SK-N-SH (cell line): ENCODE measurements around the gene VPS33A. TPM values are rescaled to one million over a fixed set of nuclear protein-coding genes. Genes with fewer than 3 reads are reported as not detected.

Experiments
- CTCF ChIA-PET: fragments of 300-600, 350-600 bp; formaldehyde crosslinking; extraction: SDS; loops from one replicate; lab custom pipeline; 2021; lab: Yijun Ruan, JAX
- POLR2A ChIA-PET: fragments of 350-600 bp; sonication (Branson Sonifier 250); formaldehyde crosslinking; extraction: SDS; loops from one replicate; lab custom pipeline; 2020; ENCODE audit warnings: antibody characterized with exemption, inconsistent platforms; lab: Yijun Ruan, JAX
- DNase-seq: peaks from one replicate; pipeline ENCODE4 v3.0.0; 2012
- H2AFZ ChIP-seq: fragments of 200-600 bp; sonication (generic); 2 replicates; pipeline ENCODE4 v1.8.1; 2016; ENCODE audit warnings: antibody characterized with exemption, mild to moderate bottlenecking, low read depth
- H3F3A ChIP-seq: fragments of 200-600 bp; sonication (generic); replicated peaks from 2 replicates; pipeline ENCODE3; 2016; ENCODE audit warnings: antibody characterized with exemption, mild to moderate bottlenecking; ENCODE audit not compliant: insufficient read depth
- H3K27ac ChIP-seq, 2 experiments: fragments of 200-500 bp in 1 of 2; fragments of 200-600 bp in 1 of 2; sonication (Bioruptor generic) in 1 of 2; sonication (generic), shearing (Covaris generic) in 1 of 2; 2 replicates each; pipeline versions ENCODE4 v1.5.1 to v1.6.1; 2014 to 2016; ENCODE audit warnings: low read depth in 2 of 2, inconsistent platforms in 1 of 2, low read length in 1 of 2, mild to moderate bottlenecking in 1 of 2, mixed read lengths in 1 of 2
- H3K27me3 ChIP-seq: fragments of 200-600 bp; sonication (generic), shearing (Covaris generic); 2 replicates; pipeline ENCODE4 v1.6.1; 2016; ENCODE audit warnings: mixed run types; ENCODE audit not compliant: insufficient read depth
- H3K36me3 ChIP-seq, 2 experiments: fragments of 200-500 bp in 1 of 2; fragments of 200-600 bp in 1 of 2; sonication (Bioruptor generic) in 1 of 2; sonication (generic) in 1 of 2; replicated peaks in 1 of 2; 2 replicates each; pipeline versions ENCODE3 to v1.5.1; 2014 to 2016; ENCODE audit warnings: low read length in 1 of 2, mild to moderate bottlenecking in 1 of 2; ENCODE audit not compliant: insufficient read depth in 2 of 2, control insufficient read depth in 1 of 2
- H3K4me1 ChIP-seq, 2 experiments: fragments of 200-500 bp in 1 of 2; fragments of 200-600 bp in 1 of 2; sonication (Bioruptor generic) in 1 of 2; sonication (generic), shearing (Covaris generic) in 1 of 2; 2 replicates each; pipeline versions ENCODE4 v1.5.1 to v1.6.1; 2014 to 2016; ENCODE audit warnings: low read depth in 1 of 2, low read length in 1 of 2, mixed run types in 1 of 2; ENCODE audit not compliant: insufficient read depth in 2 of 2, control insufficient read depth in 1 of 2
- H3K4me2 ChIP-seq: fragments of 200-600 bp; sonication (generic), shearing (Covaris generic); 2 replicates; pipeline ENCODE4 v1.6.1; 2017; ENCODE audit warnings: mixed run types
- H3K4me3 ChIP-seq, 2 experiments: fragments of 200-500 bp in 1 of 2; fragments of 200-600 bp in 1 of 2; sonication (Bioruptor generic) in 1 of 2; sonication (generic), shearing (Covaris generic) in 1 of 2; 2 replicates each; pipeline versions ENCODE4 v1.5.1 to v1.8.1; 2014 to 2016; ENCODE audit warnings: low read depth in 2 of 2, inconsistent platforms in 1 of 2, low read length in 1 of 2, mild to moderate bottlenecking in 1 of 2, mixed read lengths in 1 of 2, moderate library complexity in 1 of 2
- H3K79me2 ChIP-seq: fragments of 200-600 bp; sonication (generic); 2 replicates; pipeline ENCODE4 v1.8.1; 2017; ENCODE audit warnings: mild to moderate bottlenecking; ENCODE audit not compliant: insufficient read depth
- H3K9ac ChIP-seq: fragments of 200-600 bp; sonication (generic); 2 replicates; pipeline ENCODE4 v1.6.1; 2017; ENCODE audit warnings: mixed run types
- H3K9me2 ChIP-seq: fragments of 200-600 bp; sonication (generic); 2 replicates; pipeline ENCODE4 v1.6.1; 2017; ENCODE audit warnings: mixed run types
- H3K9me3 ChIP-seq: fragments of 200-600 bp; sonication (generic); 2 replicates; pipeline ENCODE4 v1.6.1; 2017; ENCODE audit warnings: mixed run types, mild to moderate bottlenecking, moderate library complexity
- H4K20me1 ChIP-seq: fragments of 200-600 bp; sonication (generic); 2 replicates; pipeline ENCODE4 v1.6.1; 2017; ENCODE audit warnings: mild to moderate bottlenecking, mixed run types; ENCODE audit not compliant: insufficient read depth
- CTCF ChIP-seq: fragments of 200-600 bp; sonication (generic); IDR thresholded peaks from 2 replicates; pipeline ENCODE4 v1.6.1; 2017; ENCODE audit warnings: antibody characterized with exemption, mild to moderate bottlenecking, moderate library complexity
- EP300 ChIP-seq, 2 experiments: IDR thresholded peaks; 2 replicates each; pipeline versions ENCODE4 v1.4.0 to v1.6.1; 2012; ENCODE audit warnings: borderline replicate concordance in 1 of 2, low read depth in 1 of 2, low read length in 1 of 2
- EZH2phosphoT487 ChIP-seq: fragments of 200-600 bp; sonication (generic); IDR thresholded peaks from 2 replicates; pipeline ENCODE4 v1.6.1; 2017; ENCODE audit warnings: low read depth, mixed run types, mild to moderate bottlenecking, antibody characterized with exemption, moderate library complexity, borderline replicate concordance
- FOXJ3 ChIP-seq: sonication (generic); formaldehyde crosslinking; IDR thresholded peaks from 2 replicates; pipeline ENCODE4 v1.5.1; 2020; ENCODE audit warnings: mild to moderate bottlenecking, missing genetic modification reagents
- FOXM1 ChIP-seq: IDR thresholded peaks from 2 replicates; pipeline ENCODE4 v1.4.0; 2012; ENCODE audit warnings: low read depth, mild to moderate bottlenecking
- GABPA ChIP-seq: IDR thresholded peaks from 2 replicates; pipeline ENCODE4 v1.4.0; 2012; ENCODE audit warnings: low read depth, mild to moderate bottlenecking
- GATA2 ChIP-seq: sonication (generic); formaldehyde crosslinking; IDR thresholded peaks from 2 replicates; pipeline ENCODE4 v1.5.0; 2020; ENCODE audit warnings: mild to moderate bottlenecking, missing genetic modification reagents
- MAX ChIP-seq: IDR thresholded peaks from 2 replicates; pipeline ENCODE4 v1.4.0; 2012; ENCODE audit warnings: low read depth
- MEF2A ChIP-seq: IDR thresholded peaks from 2 replicates; pipeline ENCODE4 v1.4.0; 2012; ENCODE audit warnings: low read depth, borderline replicate concordance
- MXI1 ChIP-seq: IDR thresholded peaks from 2 replicates; pipeline ENCODE4 v1.6.1; 2012; ENCODE audit warnings: mild to moderate bottlenecking, low read depth, low read length, improper control_type of control experiment
- NFIC ChIP-seq: IDR thresholded peaks from 2 replicates; pipeline ENCODE4 v1.4.0; 2012; ENCODE audit warnings: borderline replicate concordance
- RAD21 ChIP-seq: IDR thresholded peaks from 2 replicates; pipeline ENCODE4 v1.6.1; 2012; ENCODE audit warnings: mild to moderate bottlenecking, low read length
- RCOR1 ChIP-seq: fragments of 150-350 bp; IDR thresholded peaks from 2 replicates; pipeline ENCODE4 v1.6.1; 2017; ENCODE audit warnings: antibody characterized with exemption, low read length
- RFX5 ChIP-seq: IDR thresholded peaks from 2 replicates; pipeline ENCODE4 v1.6.1; 2012; ENCODE audit warnings: mild to moderate bottlenecking, improper control_type of control experiment, low read length
- SMC3 ChIP-seq: IDR thresholded peaks from 2 replicates; pipeline ENCODE4 v1.6.1; 2012; ENCODE audit warnings: low read depth, low read length, improper control_type of control experiment
- TCF12 ChIP-seq: IDR thresholded peaks from 2 replicates; pipeline ENCODE4 v1.4.0; 2012
- TEAD4 ChIP-seq: IDR thresholded peaks from 2 replicates; pipeline ENCODE4 v1.4.0; 2012; ENCODE audit warnings: mild to moderate bottlenecking, borderline replicate concordance; ENCODE audit not compliant: insufficient read depth
- USF1 ChIP-seq: IDR thresholded peaks from 2 replicates; pipeline ENCODE4 v1.4.0; 2012; ENCODE audit warnings: low read depth, borderline replicate concordance
- WGBS: methylation state at CpG from one replicate; pipeline ENCODE4 v1.1.6; 2017; ENCODE audit warnings: low lambda C conversion rate; 5-methylcytosine and 5-hydroxymethylcytosine counted together
- polyA plus RNA-seq, 3 experiments: library from polyadenylated mRNA; depleted of rRNA; stranded (reverse); fragments of >200 nt; gene quantifications; 2 replicates each; pipeline ENCODE4 v1.2.3, GENCODE V29; 2012

Gene VPS33A
- polyA plus RNA-seq, 1 of the 3 experiments (the other 2 are of a cell fraction): 17.0 TPM

GRCh38 chr12:122250536-122250935, 15.8 kb downstream of the VPS33A start:
- Histone ChIP-seq H3K79me2 (peaks cover 18% of the 10 kb centered on the region), H3F3A (no peaks in the 10 kb centered on the region), H3K9me2 (no peaks in the 10 kb centered on the region), H3K4me3 (no peak overlapping the region), H3K27me3 (no peaks in the 10 kb centered on the region), H3K4me2 (no peak overlapping the region), H2AFZ (no peak overlapping the region), H4K20me1 (no peaks in the 10 kb centered on the region), H3K36me3 (peaks cover 4 to 18% of the 10 kb centered on the region in 2 experiments), H3K4me1 (no peaks in the 10 kb centered on the region), H3K9ac (no peak overlapping the region), H3K9me3 (no peaks in the 10 kb centered on the region), H3K27ac (no peak overlapping the region)
- CTCF ChIA-PET: no interaction called here
- TF ChIP-seq TCF12 (no peak), RCOR1 (no peak), NFIC (no peak), EZH2phosphoT487 (no peak), FOXM1 (no peak), FOXJ3 (no peak), GABPA (no peak), CTCF (no peak)
- POLR2A ChIA-PET: no interaction called here
- DNase-seq: no peak
- 90% methylated on average over 8 of the region's 8 CpGs for WGBS

- Histone ChIP-seq H3K79me2 (peaks cover 15% of the 10 kb centered on the region), H3K9me3 (no peaks in the 10 kb centered on the region), H3K9ac (no peak overlapping the region), H4K20me1 (no peaks in the 10 kb centered on the region), H3K36me3 (peaks cover 4 to 18% of the 10 kb centered on the region in 2 experiments), H3K4me2 (no peak overlapping the region), H3K27me3 (no peaks in the 10 kb centered on the region), H2AFZ (no peak overlapping the region), H3K4me3 (no peak overlapping the region), H3K9me2 (no peaks in the 10 kb centered on the region), H3K4me1 (no peaks in the 10 kb centered on the region), H3F3A (no peaks in the 10 kb centered on the region), H3K27ac (no peak overlapping the region)
- POLR2A ChIA-PET: no interaction called here
- CTCF ChIA-PET: interaction anchor here (1.4 kb wide), 1 partner anchor 15 kb away, joined by 4 read pairs; no protein-coding TSS in a partner anchor
- WGBS: 92% methylated on average over 6 of the region's 6 CpGs
- DNase-seq: no peak
- TF ChIP-seq EP300 (IDR thresholded peaks at IDR 0.05; ENCODE audit: borderline replicate concordance in 1 of 2, low read depth in 1 of 2, low read length in 1 of 2) (no peak), RCOR1 (no peak)
These were observed 16.2 kb downstream of the VPS33A start for GRCh38 chr12:122250047-122250446.

DNA sequence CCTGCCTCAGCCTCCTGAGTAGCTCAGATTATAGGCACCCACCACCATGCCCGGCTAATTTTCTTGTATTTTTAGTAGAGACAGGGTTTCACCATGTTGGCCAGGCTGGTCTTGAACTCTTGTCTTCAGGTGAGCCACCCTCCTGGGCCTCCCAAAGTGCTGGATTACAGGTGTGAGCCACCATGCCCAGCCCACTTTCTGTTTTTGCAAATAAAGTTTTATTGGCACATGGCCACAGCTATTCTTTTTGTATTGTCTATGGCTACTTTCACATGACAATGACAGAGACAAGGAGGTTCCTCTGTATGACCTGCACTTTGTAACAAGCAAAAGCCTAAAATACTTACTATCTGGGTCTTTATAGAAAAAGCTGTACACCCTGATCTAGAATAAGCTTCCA, 20.7 kb downstream of the VPS33A start:
- H3K4me3 ChIP-seq: no peak overlapping the region
- no peak overlapping the region for H3K27ac ChIP-seq
- no peak overlapping the region for H2AFZ ChIP-seq
- H3K9ac ChIP-seq: no peak overlapping the region
- no peaks in the 10 kb centered on the region for H3K4me1 ChIP-seq
- peaks cover 7 to 18% of the 10 kb centered on the region in 2 experiments for H3K36me3 ChIP-seq
- WGBS: 100% methylated on average over 1 of the region's 1 CpG
- H3K27me3 ChIP-seq: no peaks in the 10 kb centered on the region
- TF ChIP-seq RFX5 (no peak), MAX (no peak), TEAD4 (no peak), MXI1 (no peak), GATA2 (CRISPR knock-in tag) (no peak), CTCF (no peak), USF1 (no peak), RAD21 (no peak), SMC3 (no peak), MEF2A (no peak)
- TF ChIP-seq, all 33 proteins: peak for 0
- Histone ChIP-seq H4K20me1 (no peaks in the 10 kb centered on the region), H3K4me2 (no peak overlapping the region), H3F3A (peaks cover 7% of the 10 kb centered on the region), H3K9me2 (no peaks in the 10 kb centered on the region), H3K79me2 (no peaks in the 10 kb centered on the region), H3K9me3 (no peaks in the 10 kb centered on the region)
- ChIA-PET CTCF (interaction anchor here (0.9 to 1.3 kb wide), 2 partner anchors 14 to 111 kb away, joined by 3 to 4 read pairs; no protein-coding TSS in a partner anchor), POLR2A (no interaction called here)
- no peak for DNase-seq
